Smooth muscle cell of bladder (primary cell): ENCODE results near the gene CYP2S1. TPM values are rescaled to one million over a fixed set of nuclear protein-coding genes. Genes with fewer than 3 reads are reported as not detected.

ENCODE experiments used
- total RNA-seq: library from RNA; depleted of rRNA; stranded (reverse); fragments of >200 nt; gene quantifications from 2 replicates; pipeline ENCODE4 v1.2.3, GENCODE V29; 2014

CYP2S1 gene, protein sequence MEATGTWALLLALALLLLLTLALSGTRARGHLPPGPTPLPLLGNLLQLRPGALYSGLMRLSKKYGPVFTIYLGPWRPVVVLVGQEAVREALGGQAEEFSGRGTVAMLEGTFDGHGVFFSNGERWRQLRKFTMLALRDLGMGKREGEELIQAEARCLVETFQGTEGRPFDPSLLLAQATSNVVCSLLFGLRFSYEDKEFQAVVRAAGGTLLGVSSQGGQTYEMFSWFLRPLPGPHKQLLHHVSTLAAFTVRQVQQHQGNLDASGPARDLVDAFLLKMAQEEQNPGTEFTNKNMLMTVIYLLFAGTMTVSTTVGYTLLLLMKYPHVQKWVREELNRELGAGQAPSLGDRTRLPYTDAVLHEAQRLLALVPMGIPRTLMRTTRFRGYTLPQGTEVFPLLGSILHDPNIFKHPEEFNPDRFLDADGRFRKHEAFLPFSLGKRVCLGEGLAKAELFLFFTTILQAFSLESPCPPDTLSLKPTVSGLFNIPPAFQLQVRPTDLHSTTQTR
- total RNA-seq, result 10.3 and 17.8 TPM in 2 replicates

DNA sequence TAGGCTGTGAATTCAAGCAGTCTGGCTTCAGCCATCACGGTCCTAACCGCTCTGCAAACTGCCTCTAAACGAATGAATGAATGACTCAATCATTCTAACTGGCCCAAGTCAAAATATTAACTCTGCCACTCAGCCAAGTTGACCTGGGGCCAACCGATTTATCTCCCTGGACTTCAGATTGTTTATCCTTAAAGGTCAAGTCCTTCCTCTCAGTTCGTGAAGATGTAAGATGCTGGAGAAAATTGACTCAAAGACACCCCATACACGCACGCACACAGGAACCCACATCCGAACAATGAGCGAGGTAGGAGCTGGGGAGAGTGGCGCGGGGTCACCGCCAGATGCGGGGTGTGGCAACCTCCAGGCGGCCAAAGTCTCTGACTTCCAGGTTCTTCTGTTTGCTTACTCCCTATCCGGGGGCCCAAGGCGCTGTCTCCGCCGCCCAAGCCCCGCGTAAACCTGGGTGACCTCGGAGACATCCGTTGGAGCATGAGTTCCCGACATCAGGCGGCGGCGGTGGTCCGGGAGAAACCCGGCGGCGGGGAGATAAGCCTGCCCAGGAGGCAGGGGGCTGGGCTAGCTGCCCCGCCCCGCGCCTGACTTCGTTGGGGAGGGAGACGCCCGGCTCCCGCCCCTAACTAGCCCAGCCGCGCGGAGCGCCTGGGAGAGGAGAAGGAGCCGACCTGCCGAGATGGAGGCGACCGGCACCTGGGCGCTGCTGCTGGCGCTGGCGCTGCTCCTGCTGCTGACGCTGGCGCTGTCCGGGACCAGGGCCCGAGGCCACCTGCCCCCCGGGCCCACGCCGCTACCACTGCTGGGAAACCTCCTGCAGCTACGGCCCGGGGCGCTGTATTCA, at the start of gene CYP2S1:
Gene CYP2S1, plus strand, starts transcription at position 646 of the 856 bp plus-strand sequence. Its CDS starts 46 bp downstream, at position 692.

GRCh38 chr19:41218615-41219507, 25.8 kb downstream of the CYP2S1 start, which contains the start of gene AXL:
Gene AXL, plus strand, starts transcription at chr19:41219223. Its CDS starts 170 bp downstream, at chr19:41219393.

Other genes starting within 250 kb of the CYP2S1 start
- not detected in 2 replicates for gene CYP2B6, start 201.9 kb upstream of the CYP2S1 start, total RNA-seq
- not detected in 2 replicates for gene CYP2A13, start 104.8 kb upstream of the CYP2S1 start, total RNA-seq
- not detected in 2 replicates for gene CYP2F1, start 78.8 kb upstream of the CYP2S1 start, total RNA-seq
- gene AXL, start 26.0 kb downstream of the CYP2S1 start, total RNA-seq, result 107 and 127 TPM in 2 replicates
- gene HNRNPUL1, start 71.2 kb downstream of the CYP2S1 start, total RNA-seq, result 44.2 and 54.2 TPM in 2 replicates
- 7.3 and 8.4 TPM in 2 replicates for gene CCDC97, start 117.0 kb downstream of the CYP2S1 start, total RNA-seq
- gene TGFB1, start 160.7 kb downstream of the CYP2S1 start, total RNA-seq, result 7.0 and 11.5 TPM in 2 replicates
- gene B9D2, start 170.9 kb downstream of the CYP2S1 start, total RNA-seq, result 4.3 and 4.8 TPM in 2 replicates
- 13.3 and 14.9 TPM in 2 replicates for gene TMEM91, start 183.3 kb downstream of the CYP2S1 start, total RNA-seq
- 8.0 TPM in 2 replicates for gene EXOSC5, start 204.1 kb downstream of the CYP2S1 start, total RNA-seq
- 24.8 and 30.6 TPM in 2 replicates for gene BCKDHA, start 204.6 kb downstream of the CYP2S1 start, total RNA-seq
- 0.71 and 2.3 TPM in 2 replicates for gene B3GNT8, start 234.2 kb downstream of the CYP2S1 start, total RNA-seq
- gene DMAC2, start 246.7 kb downstream of the CYP2S1 start, total RNA-seq, result 30.2 and 30.6 TPM in 2 replicates
- gene ERICH4, start 249.9 kb downstream of the CYP2S1 start, total RNA-seq, result 0.09 TPM in 1 of 2 replicates, not detected in the other